ENCODE measurements around the gene GALK2. TPM values are rescaled to one million over a fixed set of nuclear protein-coding genes. Genes with fewer than 3 reads are reported as not detected.
A peak's percentile ranks its signal among the peaks of the same experiment; 100 is the strongest.

GALK2 gene
- total and polyA plus RNA-seq, 10 donors = 6.8 to 60.8 (median 32.7) TPM

- Histone ChIP-seq H3K27ac (no peak overlapping the region), H3K9me3 (peaks cover 0 to 24% (median 15%) of the 10 kb centered on the region in 8 donors), H3K4me3 (no peak overlapping the region), H3K4me1 (peaks cover 0 to 13% (median 7%) of the 10 kb centered on the region in 6 donors), H3K27me3 (replicated peaks in 1 of 7) (no peaks in the 10 kb centered on the region), H3K36me3 (peaks cover 0 to 47% (median 16%) of the 10 kb centered on the region in 6 donors)
- 68 to 77% (median 76%) methylated on average over 7 of the region's 7 CpGs for WGBS, 5 donors
- TF ChIP-seq POLR2AphosphoS5 (IDR thresholded peaks at IDR 0.05) = no peak
- TF ChIP-seq CTCF (IDR thresholded peaks at IDR 0.05 in 8 of 11, conservative IDR thresholded peaks at IDR 0.05 in 3 of 11) = peak in 6 of 11 experiments; percentile 18 to 37 (median 27)
- intact Hi-C loops (cut with DNase I; ENCODE audit: low total_unique reads) = no loop called here
- DNase-seq = no peak
These were observed 46.0 kb downstream of the GALK2 start for GRCh38 chr15:49215768-49216739.

- no peak for TF ChIP-seq POLR2AphosphoS5 (IDR thresholded peaks at IDR 0.05)
- no peak for TF ChIP-seq CTCF (IDR thresholded peaks at IDR 0.05 in 8 of 11, conservative IDR thresholded peaks at IDR 0.05 in 3 of 11)
- 49 to 85% (median 64%) methylated on average over 3 of the region's 3 CpGs for WGBS, 5 donors
- peaks cover 0 to 49% (median 35%) of the 10 kb centered on the region in 8 donors for H3K9me3 ChIP-seq
- no peak overlapping the region for H3K27ac ChIP-seq
- H3K36me3 ChIP-seq = peaks cover 0 to 50% (median 12%) of the 10 kb centered on the region in 6 donors
- H3K27me3 ChIP-seq (replicated peaks in 1 of 7) = no peaks in the 10 kb centered on the region
- no peak overlapping the region for H3K4me3 ChIP-seq
- no peak for DNase-seq
- H3K4me1 ChIP-seq = peaks cover 0 to 2% (median 0%) of the 10 kb centered on the region in 6 donors
- intact Hi-C loops (cut with DNase I; ENCODE audit: low total_unique reads) = no loop called here
These were observed 53.7 kb downstream of the GALK2 start for GRCh38 chr15:49223536-49224274.

- no peak for DNase-seq
- WGBS, 5 donors = 94 to 100% (median 95%) methylated on average over 3 of the region's 3 CpGs
- Histone ChIP-seq H3K9me3 (peaks cover 0 to 56% (median 35%) of the 10 kb centered on the region in 8 donors), H3K4me1 (peaks cover 0 to 2% (median 0%) of the 10 kb centered on the region in 6 donors), H3K4me3 (no peak overlapping the region), H3K36me3 (peaks cover 0 to 55% (median 2%) of the 10 kb centered on the region in 6 donors), H3K27me3 (replicated peaks in 1 of 7) (no peaks in the 10 kb centered on the region), H3K27ac (no peak overlapping the region)
- TF ChIP-seq POLR2A (IDR thresholded peaks at IDR 0.05) (no peak), POLR2AphosphoS5 (IDR thresholded peaks at IDR 0.05) (no peak), CTCF (IDR thresholded peaks at IDR 0.05 in 8 of 11, conservative IDR thresholded peaks at IDR 0.05 in 3 of 11) (no peak)
- intact Hi-C loops (cut with DNase I; ENCODE audit: low total_unique reads) = no loop called here
These were observed 55.7 kb downstream of the GALK2 start for GRCh38 chr15:49225572-49226281.

Data from spleen (tissue), 11 donors.